ENCODE results near the gene OR5H2. TPM values are rescaled to one million over a fixed set of nuclear protein-coding genes. Genes with fewer than 3 reads are reported as not detected.

OR5H2 gene
- total and polyA plus RNA-seq, 2 donors (not counting 1 experiment from before 2014, with no cell fraction given) = not detected

DNA sequence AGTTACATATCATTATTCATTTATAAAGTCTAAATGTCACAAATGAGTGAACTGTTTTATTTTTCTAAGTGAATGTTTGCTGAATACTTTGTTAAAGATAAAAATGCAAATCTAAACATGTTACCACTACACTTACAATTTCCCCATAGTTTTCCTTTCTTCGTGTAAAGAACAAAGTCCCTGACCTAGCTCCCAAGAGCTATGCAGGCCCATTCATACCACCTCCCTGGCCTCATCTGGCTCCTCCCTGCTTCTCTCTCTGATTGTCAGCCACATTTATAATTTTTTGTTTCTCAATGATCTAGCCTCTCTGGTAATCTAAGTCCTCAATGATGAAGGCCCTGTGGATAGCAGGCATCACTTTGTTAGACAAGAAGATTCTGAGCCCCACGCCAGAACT is 40.4 kb downstream of the OR5H2 start:
- H3K4me3 ChIP-seq (replicated peaks in 1 of 4; ENCODE audit: control extremely low read depth in 1 of 4, insufficient read depth in 1 of 4, low read depth in 3 of 4, low read length in 4 of 4) = no peak overlapping the region
- no peak for DNase-seq (ENCODE audit: low read depth in 2 of 2)

DNA sequence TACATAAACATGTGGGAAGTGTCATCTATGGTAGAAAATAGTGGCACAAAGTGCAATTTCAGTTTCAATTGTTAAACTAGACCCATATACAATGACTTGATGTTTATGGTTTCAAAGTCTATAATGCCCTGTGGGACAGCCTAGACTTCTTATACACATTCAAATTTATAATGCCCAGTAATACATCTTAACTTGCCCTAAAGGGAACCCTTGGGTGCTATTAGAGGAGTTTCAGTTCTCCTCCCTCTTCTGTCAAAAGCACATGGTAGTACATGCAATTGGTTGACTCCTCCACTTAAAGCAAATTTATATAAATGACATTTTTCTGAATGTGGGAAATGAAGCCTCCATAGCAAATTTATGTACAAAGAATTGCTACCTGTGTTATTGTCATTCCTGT is 41.1 kb downstream of the OR5H2 start:
- no peaks in the 10 kb centered on the region for H3K27me3 ChIP-seq (ENCODE audit: control insufficient read depth, insufficient read depth, low read length)
- H3K4me2 ChIP-seq (ENCODE audit: extremely low read depth, insufficient read depth, low read length) = no peak overlapping the region
- no peaks in the 10 kb centered on the region for H3K79me2 ChIP-seq (ENCODE audit: control insufficient read depth, insufficient read depth, low read length)
- H2AFZ ChIP-seq (ENCODE audit: low read length) = no peak overlapping the region
- H3K27ac ChIP-seq (ENCODE audit: insufficient read depth, low read length) = no peak overlapping the region
- H3K36me3 ChIP-seq (ENCODE audit: control insufficient read depth, insufficient read depth, low read length) = no peaks in the 10 kb centered on the region
- TF ChIP-seq, protein P1, sequence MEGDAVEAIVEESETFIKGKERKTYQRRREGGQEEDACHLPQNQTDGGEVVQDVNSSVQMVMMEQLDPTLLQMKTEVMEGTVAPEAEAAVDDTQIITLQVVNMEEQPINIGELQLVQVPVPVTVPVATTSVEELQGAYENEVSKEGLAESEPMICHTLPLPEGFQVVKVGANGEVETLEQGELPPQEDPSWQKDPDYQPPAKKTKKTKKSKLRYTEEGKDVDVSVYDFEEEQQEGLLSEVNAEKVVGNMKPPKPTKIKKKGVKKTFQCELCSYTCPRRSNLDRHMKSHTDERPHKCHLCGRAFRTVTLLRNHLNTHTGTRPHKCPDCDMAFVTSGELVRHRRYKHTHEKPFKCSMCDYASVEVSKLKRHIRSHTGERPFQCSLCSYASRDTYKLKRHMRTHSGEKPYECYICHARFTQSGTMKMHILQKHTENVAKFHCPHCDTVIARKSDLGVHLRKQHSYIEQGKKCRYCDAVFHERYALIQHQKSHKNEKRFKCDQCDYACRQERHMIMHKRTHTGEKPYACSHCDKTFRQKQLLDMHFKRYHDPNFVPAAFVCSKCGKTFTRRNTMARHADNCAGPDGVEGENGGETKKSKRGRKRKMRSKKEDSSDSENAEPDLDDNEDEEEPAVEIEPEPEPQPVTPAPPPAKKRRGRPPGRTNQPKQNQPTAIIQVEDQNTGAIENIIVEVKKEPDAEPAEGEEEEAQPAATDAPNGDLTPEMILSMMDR (conservative IDR thresholded peaks at IDR 0.05 in 1 of 2, IDR thresholded peaks at IDR 0.05 in 1 of 2; ENCODE audit: low read depth in 1 of 2, low read length in 2 of 2) = no peak
- TF ChIP-seq EZH2 (IDR thresholded peaks at IDR 0.05; ENCODE audit: low read length, missing control alignments) = no peak
- H3K9ac ChIP-seq (ENCODE audit: insufficient read depth, low read length) = no peak overlapping the region
- no peaks in the 10 kb centered on the region for H3K9me3 ChIP-seq (ENCODE audit: control insufficient read depth, insufficient read depth, low read depth, low read length)
- no peaks in the 10 kb centered on the region for H4K20me1 ChIP-seq (ENCODE audit: control insufficient read depth, extremely low read depth, insufficient read depth, low read length)
- DNase-seq (ENCODE audit: low read depth in 2 of 2) = no peak
- no peaks in the 10 kb centered on the region for H3K4me1 ChIP-seq (ENCODE audit: control insufficient read depth, extremely low read depth, insufficient read depth, low read length)
- H3K4me3 ChIP-seq (replicated peaks in 1 of 4; ENCODE audit: control extremely low read depth in 1 of 4, insufficient read depth in 1 of 4, low read depth in 3 of 4, low read length in 4 of 4) = no peak overlapping the region

More for the DNA sequence above, 40.4 kb downstream of the OR5H2 start:
- Histone ChIP-seq H3K36me3 (ENCODE audit: control insufficient read depth, insufficient read depth, low read length) (no peaks in the 10 kb centered on the region), H3K27me3 (ENCODE audit: control insufficient read depth, insufficient read depth, low read length) (no peaks in the 10 kb centered on the region), H3K9me3 (ENCODE audit: control insufficient read depth, insufficient read depth, low read depth, low read length) (no peaks in the 10 kb centered on the region), H2AFZ (ENCODE audit: low read length) (no peak overlapping the region), H3K9ac (ENCODE audit: insufficient read depth, low read length) (no peak overlapping the region), H4K20me1 (ENCODE audit: control insufficient read depth, extremely low read depth, insufficient read depth, low read length) (no peaks in the 10 kb centered on the region), H3K27ac (ENCODE audit: insufficient read depth, low read length) (no peak overlapping the region), H3K4me2 (ENCODE audit: extremely low read depth, insufficient read depth, low read length) (no peak overlapping the region), H3K79me2 (ENCODE audit: control insufficient read depth, insufficient read depth, low read length) (no peaks in the 10 kb centered on the region), H3K4me1 (ENCODE audit: control insufficient read depth, extremely low read depth, insufficient read depth, low read length) (no peaks in the 10 kb centered on the region)
- TF ChIP-seq EZH2 (IDR thresholded peaks at IDR 0.05; ENCODE audit: low read length, missing control alignments) = no peak
- TF ChIP-seq, protein P1 (conservative IDR thresholded peaks at IDR 0.05 in 1 of 2, IDR thresholded peaks at IDR 0.05 in 1 of 2; ENCODE audit: low read depth in 1 of 2, low read length in 2 of 2) = no peak

DNA sequence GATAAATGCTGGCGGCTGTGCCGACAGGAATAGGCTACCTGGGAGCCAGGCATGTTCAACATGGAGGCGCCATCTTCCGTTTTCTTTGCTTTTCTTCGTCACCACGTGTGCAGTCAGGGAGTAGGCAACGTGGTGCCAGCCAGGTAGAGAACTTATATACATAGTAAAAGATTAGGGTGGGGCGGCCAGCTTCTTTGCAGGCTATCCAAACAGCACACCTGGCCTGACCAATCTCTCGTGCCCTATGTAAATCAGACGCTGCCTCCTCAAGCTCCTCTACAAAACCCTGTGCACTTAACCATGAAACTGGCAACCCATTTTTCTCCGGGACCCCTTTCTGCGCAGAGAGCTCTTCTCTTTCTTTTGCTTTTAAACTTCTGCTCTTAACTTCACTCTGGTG is 42.8 kb downstream of the OR5H2 start:
- no peak overlapping the region for H3K9ac ChIP-seq (ENCODE audit: insufficient read depth, low read length)
- no peaks in the 10 kb centered on the region for H3K4me1 ChIP-seq (ENCODE audit: control insufficient read depth, extremely low read depth, insufficient read depth, low read length)
- TF ChIP-seq, protein P1 (conservative IDR thresholded peaks at IDR 0.05 in 1 of 2, IDR thresholded peaks at IDR 0.05 in 1 of 2; ENCODE audit: low read depth in 1 of 2, low read length in 2 of 2) = no peak
- no peak for TF ChIP-seq EZH2 (IDR thresholded peaks at IDR 0.05; ENCODE audit: low read length, missing control alignments)
- H3K4me2 ChIP-seq (ENCODE audit: extremely low read depth, insufficient read depth, low read length) = no peak overlapping the region
- H3K79me2 ChIP-seq (ENCODE audit: control insufficient read depth, insufficient read depth, low read length) = no peaks in the 10 kb centered on the region
- no peak overlapping the region for H3K27ac ChIP-seq (ENCODE audit: insufficient read depth, low read length)
- H3K36me3 ChIP-seq (ENCODE audit: control insufficient read depth, insufficient read depth, low read length) = no peaks in the 10 kb centered on the region
- no peak overlapping the region for H3K4me3 ChIP-seq (replicated peaks in 1 of 4; ENCODE audit: control extremely low read depth in 1 of 4, insufficient read depth in 1 of 4, low read depth in 3 of 4, low read length in 4 of 4)
- no peaks in the 10 kb centered on the region for H3K27me3 ChIP-seq (ENCODE audit: control insufficient read depth, insufficient read depth, low read length)
- H2AFZ ChIP-seq (ENCODE audit: low read length) = no peak overlapping the region
- no peak for DNase-seq (ENCODE audit: low read depth in 2 of 2)
- H3K9me3 ChIP-seq (ENCODE audit: control insufficient read depth, insufficient read depth, low read depth, low read length) = no peaks in the 10 kb centered on the region
- H4K20me1 ChIP-seq (ENCODE audit: control insufficient read depth, extremely low read depth, insufficient read depth, low read length) = no peaks in the 10 kb centered on the region

Data from fibroblast of lung (primary cell).